Inflammatory macrophage (primary cell): ENCODE results near the gene AP2B1.
"Not testable (repeated sequence)": the region's sequence is repeated elsewhere in the genome, so short reads cannot be mapped to it uniquely, and the experiment has no call there.

Source experiments
- DNase-seq, 2 donors: peaks; one replicate each; pipeline ENCODE4 v3.0.0-alpha.2; 2020 to 2022

AP2B1 gene

DNA sequence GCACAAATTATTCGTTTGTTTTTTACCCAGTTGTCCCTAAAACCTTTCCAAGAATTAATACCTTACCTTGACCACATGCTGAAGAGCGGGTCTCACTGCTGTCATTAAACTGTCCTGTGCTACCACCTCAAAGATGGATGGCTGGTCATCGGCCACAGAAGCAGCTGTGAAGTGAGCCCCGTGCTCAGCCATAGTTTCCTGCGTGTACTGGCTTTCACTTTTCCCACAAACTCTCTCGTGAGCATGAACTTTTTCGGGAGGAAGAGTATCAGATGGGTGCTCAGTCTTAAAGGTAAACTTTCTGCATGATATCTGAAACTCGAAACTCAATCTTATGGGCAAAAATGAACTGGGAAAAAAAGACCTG lies 9.3 kb upstream of the AP2B1 start:
- no peak for DNase-seq

DNA sequence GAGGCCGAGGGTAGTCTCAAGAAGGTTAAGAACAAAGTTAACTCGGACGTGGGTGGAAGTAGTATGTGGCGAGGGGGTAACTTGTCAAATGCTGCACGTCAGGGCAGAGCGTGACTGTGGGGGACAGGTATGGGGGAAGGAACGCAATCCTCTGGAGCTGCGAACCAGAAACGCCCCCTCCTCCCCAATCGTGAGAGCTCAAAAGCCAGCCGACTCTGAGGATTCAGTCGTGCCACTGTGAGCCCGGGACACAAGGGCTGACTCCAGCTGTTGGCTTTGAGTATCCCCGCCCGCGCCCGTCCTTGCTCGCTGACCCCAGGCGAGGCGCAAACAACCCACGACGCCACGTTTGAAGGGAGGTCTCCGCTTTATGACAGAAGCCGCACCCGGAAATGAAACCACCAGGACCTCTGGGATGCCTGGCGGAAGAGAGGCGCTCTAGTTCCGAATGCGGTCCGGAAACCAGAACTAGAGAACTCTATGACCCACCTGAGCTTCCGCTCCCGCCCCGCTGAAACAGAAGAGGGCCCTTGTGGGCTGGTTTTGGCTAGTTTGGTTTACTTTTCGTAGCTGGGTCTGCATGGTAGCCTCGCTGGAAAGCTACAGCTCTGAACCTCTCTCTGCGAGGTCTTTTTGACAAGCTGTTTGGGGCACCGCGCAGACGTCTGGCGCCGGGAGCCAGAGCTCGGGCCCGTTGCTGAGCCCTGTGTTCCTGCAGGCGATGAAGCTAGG lies 8.8 kb upstream of the AP2B1 start, which contains the start of gene PEX12:
TSS of gene PEX12 (minus strand) at position 375 of the 732 bp plus-strand sequence. CDS start 550 bp downstream, outside the sequence.
- DNase-seq, result peak; percentile 85 to 88

DNA sequence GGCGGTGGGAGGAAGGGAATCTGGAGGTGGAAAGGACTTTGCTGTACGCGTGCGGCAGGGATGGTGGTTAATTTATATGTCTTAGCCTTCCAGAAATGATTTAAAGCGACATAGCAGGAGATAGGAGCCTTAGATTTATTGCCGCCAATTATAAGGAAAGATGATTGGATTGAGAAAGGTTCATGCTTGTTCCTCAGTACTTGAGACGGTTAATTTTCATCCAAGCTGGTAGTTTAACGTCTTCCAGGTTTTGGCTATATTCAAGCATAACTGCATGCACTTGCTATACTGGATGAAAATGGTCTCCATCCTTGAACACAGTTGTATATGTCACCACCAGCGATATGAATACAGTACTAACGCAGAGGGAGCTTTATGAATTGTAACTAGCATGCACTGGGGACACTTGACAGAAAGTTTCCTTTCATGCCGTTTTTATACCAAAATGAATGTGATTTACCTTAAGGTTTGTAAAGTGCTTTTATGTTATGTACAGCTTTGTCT lies 8.1 kb upstream of the AP2B1 start:
- no peak for DNase-seq

DNA sequence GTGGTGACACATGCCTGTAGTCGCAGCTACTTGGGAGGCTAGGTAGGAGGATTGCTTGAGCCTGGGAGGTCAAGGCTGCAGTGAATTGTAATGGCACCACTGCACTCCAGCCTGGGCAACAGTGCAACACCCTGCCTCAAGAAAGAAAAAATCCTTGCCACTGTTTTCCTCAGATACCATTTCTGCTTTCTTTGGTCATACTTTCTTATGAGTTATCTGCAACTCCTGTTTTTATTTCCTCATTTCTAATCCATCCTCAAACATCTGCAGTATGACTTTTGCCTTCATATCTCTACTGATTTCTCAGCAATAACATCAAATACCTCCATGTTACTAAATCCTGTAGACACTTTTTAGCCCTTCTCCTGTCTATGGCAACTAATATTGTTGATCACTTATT lies 3.1 kb upstream of the AP2B1 start:
- DNase-seq, result peak; percentile 44 to 57

DNA sequence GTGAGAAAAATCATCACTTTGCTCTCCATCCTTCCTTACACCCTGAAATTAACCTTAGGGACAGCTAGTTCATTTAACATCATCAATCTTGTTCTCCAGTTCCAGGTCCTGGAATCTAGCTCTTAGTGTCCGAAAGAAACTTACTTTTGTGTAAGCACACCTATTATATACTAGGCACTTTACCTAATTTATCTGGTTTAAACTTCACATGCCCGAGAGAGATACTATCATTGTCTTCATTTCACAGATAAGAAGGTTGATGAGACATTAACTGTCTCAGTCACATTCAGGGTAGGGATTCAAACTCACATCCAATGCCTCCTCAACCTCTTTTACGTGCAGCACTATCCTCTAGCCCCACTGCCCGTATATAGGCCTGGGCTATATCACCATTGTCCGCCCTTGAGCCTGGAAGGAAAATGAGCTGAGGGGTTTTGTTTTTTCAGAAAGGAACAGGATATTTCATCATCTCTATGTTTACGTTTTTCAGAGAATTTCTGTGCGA lies 501 bp upstream of the AP2B1 start:
- no peak for DNase-seq

DNA sequence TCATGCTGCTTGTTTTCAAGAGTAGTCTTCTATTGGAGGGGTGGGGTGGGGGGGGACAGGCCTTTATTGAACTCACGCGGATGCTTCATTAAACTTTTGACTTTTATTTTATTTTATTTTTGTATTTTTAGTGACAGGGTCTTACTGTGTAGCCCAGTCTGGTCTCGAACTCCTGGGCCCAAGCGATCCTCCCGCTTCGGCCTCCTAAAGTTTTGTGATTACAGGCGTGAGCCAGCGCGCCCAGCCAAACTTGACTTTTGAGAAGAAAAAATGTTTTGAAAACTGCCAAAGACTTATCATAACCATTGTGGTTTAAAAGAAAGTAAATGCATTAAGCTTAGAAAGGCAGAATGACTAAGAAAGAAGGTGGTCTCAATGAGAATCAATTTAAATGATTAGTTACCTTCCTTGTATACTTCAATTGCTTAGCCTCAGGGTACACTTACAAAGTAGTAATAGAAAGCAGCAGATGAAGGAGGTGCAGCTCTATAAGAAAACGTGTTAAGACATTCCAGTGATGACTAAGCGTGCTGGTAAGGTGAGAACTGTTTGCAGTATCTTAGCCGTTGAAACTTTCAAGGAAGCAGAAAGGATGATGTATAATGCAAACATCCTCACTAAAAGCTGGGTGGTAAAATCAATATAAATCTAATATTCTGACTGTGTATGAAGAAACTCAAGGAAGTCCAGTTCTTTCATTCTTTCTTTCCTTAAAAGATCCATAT lies 1.2 kb downstream of the AP2B1 start:
- no peak for DNase-seq

DNA sequence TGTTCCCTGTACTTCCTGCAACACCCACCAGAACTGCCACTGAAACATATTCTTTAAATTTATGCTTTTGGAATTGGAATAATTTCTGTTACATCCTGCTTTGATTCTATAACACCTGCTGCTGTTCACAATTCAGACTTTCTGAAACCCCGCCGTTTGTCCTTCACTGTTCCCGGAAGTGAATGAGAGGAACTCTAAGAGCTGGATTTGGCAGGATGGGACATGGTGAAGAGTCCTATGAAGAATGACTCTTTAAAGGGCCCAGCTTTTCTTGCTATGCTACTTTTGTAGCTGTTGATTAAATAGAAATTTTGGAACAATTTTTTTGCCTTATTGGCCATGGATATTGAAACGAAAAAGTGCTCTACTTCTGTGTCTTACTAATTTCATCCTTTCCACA lies 8.9 kb downstream of the AP2B1 start:
- no peak for DNase-seq

DNA sequence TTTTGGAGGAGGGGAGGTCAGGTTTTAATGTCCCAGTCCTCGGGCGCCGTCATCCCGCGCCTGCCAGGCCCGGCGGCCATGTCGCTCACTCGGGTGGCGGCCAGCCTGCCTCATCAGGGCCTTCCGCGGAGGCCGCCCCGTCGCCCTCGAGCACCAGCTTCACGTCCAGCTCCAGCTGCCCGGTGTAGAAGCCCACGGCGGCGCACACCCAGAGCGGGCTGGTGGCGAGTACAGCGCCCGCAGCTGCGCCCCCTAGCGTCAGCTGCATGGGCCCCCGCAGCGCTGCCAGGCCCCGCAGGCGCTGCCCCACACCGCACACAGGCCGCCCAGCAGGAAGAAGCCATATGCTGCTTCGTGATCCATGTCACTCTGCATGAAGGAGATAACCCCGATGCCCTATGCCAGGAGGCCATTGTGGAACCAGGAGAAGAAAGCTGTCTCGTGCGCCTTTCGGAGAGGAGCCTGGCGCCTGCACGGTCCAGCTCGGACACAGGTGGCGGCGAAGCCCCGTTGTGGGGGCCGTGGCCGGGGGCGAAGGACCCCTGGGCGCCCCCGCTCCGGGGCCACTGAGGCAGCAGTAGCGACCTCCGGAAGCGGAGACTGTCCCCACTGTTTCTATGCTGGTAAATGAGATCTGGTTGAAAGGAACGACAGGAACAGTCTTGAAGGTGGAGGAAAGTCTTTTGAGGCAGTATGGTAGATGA lies 9.6 kb downstream of the AP2B1 start:
- no peak for DNase-seq

DNA sequence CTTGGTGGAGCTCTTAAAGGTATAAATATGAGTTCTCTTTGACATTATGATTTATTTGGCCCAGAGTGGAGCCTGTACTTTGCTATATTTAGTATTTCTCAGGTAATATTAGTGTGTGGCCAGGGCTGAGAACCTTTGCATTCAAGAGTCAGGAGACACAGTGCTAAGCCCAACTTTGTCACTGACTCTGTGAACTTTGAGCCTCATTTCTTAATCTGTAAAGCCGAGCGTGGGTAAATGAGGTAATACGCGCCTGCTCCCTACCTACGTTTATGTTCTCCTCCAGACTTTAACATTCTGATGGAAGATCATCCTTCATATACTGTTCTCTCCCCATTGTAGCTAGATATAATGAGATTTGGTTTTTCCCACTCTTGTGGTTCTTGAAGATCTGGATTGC lies 10.5 kb downstream of the AP2B1 start:
- DNase-seq, result no peak

DNA sequence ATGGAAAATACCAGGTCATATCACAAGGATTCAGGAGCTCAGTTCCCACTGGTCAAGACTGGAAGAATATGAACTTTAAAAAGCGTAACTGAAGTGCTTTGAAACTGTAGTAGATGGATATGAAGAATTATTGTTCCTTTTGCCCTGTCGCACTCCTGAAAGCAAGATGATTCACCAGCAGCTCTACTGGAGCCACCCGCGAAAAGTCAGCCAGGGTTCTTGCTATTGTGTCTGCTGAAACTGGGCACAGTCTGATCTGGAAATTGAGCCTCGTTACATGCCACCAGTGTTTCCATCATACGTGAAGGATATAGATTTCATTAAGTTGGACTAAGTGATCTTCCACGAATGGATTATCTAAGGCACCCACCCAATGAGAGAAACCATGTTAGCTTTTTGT lies 16.6 kb downstream of the AP2B1 start:
- DNase-seq, result no peak

DNA sequence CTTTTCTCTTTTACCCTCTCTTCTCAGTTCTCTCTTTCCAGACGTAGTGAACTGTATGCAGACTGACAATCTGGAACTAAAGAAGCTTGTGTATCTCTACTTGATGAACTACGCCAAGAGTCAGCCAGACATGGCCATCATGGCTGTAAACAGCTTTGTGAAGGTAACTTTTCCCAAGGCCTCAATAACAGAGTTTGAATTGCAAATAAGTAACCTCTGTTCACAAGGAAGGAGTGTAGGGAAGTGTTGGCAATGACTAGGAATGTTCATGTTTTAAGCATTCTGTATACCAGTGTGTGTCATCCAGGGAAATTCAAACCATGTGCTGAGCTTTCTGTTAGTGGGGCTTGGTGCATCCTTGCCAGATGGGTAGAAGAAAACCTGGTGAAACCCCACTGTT lies 18.6 kb downstream of the AP2B1 start:
- no peak for DNase-seq

DNA sequence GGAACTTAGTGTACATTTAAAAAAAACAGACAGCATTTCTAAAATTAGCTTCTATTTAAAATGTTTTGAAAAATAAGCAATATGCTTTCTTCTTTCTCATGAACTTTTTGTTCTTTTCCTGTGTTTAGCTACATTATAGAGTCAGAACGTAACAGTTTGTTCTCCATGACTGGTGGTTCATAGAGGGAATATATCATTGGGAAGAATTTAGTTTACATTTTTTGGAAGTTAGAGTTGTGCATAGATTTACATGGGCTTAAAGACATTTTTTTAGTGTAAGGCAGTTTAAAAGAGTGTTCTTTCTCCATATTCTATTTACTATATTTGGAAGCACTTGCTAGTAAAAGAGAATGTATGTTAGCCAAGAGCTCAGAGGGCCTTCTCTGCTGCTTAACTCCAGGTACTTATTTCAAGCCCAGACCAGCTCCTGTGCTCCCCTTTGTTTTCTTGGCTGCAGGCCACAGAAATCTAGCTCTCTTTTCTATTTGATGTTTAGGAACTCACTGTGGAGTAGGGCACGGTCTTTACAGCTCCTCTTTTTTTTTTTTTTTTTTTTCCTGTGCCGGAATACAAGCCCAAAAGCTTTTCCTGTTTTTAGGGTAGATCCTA lies 20.2 kb downstream of the AP2B1 start:
- DNase-seq, result no peak

DNA sequence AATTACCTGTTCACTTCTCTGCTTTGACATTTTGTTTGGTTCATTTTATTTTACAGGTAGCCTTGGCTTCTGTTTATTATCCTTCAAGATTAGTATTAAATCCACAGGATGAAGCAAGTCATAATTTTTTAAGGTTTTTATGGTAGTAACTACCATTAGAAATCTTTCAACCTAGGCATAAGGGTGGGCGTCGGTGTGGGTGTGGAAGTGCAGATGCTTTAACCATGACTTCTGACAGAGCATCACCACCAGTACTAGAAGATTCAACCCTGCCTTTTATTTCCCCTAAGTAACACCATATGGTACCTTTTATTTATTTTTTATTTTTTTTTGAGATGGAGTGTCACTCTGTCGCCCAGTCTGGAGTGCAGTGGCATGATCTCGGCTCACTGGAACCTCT lies 22.7 kb downstream of the AP2B1 start:
- DNase-seq, result no peak

DNA sequence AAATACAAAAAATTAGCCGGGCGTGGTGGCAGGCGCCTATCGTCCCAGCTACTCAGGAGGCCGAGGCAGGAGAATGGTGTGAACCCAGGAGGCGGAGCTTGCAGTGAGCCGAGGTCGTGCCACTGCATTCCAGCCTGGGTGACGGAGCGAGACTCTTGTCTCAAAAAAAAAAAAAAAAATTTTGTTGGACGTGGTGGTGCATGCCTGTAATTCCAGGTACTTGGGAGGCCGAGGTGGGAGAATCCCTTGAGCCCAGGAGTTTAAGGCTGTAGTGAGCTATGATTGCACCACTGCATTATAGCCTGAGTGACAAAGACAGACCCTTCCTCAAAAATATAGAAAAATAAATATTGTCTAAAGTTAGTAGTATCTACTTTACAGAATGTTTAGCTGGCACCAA lies 23.6 kb downstream of the AP2B1 start:
- DNase-seq, result not testable (repeated sequence)

DNA sequence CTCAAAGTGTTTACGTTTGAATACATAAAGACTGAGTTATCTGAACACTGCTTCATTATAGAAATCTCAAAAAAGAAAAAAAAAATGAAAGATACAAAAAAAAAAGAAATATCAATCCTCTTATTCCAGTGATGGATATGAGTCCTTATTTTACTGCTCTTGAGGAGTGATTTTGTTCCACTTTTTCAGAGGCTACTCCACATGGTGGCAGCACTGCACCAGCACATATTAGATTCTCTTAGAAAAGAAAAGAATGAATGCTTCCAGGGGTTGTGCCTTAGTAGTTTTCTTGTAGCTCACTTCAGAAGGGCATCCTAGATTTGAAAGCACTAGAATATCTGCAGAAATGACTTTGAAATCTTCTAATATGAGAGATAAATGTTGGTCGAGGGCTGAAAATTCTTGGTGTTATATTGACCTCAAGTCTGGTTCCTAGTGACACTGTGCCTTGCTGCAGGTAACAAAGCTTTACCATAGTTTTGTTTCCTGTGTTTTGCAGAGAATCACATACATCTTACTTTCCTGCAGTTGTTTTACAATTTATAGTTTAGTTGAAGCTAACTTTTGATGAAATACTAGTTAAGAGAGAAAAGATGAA lies 25.9 kb downstream of the AP2B1 start:
- peak; percentile 40 to 48 for DNase-seq

DNA sequence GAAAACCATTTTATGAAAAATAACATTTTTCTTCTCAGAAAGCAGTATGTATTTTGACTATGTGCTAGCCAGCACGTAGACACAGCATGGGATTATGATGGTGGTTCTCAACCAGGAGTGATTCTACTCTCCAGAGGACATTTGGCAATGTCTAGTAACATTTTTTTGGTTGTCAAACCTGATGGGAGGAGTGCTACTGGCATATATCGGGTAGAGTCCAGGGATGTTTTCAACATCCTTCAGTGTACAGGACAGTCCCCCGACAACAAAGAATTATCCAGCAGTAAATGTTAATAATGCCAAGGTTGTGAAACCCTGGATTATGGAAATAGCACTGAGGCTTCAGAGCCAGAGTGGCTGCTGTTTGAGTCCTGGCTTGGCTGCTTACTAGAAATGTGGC lies 27.7 kb downstream of the AP2B1 start:
- DNase-seq, result no peak

DNA sequence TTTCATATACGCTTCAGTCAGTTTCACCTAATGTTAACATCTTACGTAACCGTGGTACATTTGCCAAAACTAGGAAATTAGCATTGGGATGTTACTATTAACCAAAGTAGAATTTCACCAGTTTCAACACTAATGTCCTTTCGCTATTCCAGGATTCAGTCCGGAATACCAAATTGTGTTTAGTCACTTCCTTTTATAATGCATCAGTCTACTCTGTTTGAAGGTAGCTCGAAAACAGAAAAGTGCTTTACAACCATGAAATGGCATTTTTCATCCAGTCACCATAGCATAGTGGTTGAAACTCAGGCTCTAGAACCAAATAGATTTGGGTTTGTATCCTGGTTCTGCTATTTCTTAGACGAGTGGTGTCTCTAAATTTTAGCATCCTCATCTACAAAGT lies 29.4 kb downstream of the AP2B1 start:
- DNase-seq, result no peak

DNA sequence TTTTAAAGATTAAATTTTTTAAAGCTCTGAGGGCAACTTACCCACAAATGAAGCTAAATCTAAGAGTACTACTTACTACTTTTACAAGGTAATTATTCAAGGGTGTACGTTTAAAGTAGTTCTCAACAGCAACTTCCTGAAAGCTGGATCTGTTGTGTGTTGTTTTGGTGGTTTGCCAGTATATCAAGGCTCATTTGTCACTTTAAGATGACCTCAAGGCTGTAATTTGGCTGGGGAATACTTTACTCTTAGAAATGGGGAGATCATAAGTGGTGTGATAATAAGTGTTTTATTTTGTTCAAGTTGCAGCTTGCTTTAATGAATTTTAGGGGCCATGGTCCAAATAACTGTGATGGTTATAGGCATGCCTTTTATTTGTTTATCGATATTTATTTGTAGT lies 30.4 kb downstream of the AP2B1 start:
- no peak for DNase-seq

DNA sequence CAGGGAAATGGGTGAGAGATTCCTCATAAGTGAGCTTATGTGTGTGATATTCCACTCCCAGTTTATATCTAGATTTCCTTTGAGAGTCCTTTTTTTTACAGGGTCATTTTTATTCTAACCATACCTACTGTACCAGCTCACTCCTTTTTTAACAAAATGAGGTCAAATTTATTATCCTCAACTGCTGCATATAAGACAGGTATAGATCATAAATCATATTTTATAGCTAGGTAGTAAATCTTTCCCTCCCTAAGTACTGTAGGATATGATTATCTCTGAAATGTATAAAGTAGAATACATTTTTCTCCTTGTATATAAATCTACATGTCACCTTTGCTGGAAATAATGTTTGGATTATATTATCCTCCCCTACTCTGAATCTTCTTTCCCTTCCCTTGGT lies 31.5 kb downstream of the AP2B1 start:
- no peak for DNase-seq

DNA sequence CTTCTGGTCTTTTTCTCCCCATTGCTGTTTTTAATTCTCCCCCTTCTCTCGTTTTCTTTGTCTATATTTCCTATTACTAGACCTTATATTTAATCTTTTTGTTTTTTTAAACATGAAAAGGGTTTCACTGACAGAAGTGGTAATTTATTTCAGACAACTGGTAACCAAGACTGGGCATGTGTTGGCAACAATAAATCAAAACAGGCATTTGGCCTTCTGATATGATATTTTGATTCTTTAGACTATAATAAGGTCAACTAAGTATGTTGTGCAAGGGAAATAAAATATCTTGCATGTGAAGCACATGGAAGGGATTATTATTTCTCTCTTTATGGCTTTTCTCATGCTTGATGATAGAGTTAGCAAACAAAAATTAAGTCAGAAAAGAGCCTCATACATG lies 34.6 kb downstream of the AP2B1 start:
- no peak for DNase-seq

DNA sequence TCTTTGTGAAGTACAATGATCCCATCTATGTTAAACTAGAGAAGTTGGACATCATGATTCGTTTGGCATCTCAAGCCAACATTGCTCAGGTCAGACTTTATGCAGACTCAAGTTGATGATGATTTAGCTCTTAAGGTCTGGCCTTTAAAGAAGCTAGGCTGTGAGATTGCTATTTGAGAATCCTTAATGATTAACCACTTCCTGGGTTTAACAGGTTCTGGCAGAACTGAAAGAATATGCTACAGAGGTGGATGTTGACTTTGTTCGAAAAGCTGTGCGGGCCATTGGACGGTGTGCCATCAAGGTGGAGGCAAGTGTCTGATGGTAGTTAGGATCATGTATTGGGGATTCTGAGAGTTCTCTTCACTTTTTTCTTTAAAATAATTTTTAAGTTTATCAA lies 40.3 kb downstream of the AP2B1 start:
- no peak for DNase-seq

DNA sequence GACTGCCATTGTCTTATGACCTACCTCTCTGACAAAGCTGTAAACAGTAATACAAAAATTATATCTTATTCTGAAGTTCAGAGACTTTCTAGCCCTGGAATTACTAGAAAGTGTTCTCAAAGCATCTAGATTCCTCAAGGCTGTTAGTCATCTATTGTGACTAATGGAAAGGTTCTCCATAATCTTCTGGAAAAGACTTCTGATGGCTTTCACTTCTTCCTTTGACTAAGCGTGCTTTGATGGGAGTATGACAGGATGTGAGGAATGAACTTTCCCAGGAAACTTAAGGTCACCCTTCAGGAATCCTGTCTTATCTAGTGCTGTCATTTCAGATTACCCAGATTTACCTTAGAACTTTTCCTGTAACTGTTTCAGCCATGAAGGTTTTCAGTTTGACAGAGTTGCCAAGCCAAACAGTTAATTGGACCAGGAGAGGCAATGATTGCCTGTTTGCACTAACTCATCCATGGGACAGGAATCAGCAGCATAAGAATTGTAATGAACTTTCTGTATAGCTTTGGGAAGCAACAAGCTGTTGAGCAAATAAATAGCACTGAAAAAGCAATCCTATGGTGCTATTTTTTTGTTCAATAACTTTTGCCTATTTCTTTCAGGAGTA lies 43.5 kb downstream of the AP2B1 start:
- no peak for DNase-seq
